SK-N-MC (cell line): Measurements from ENCODE around the gene HLA-DOA.

Experiments
- DNase-seq: peaks from one replicate; pipeline ENCODE4 v3.0.0-alpha.2; 2011; ENCODE audit warnings: low read depth, low spot score
- H3K27ac ChIP-seq: fragments of 200-600 bp; sonication (generic); 2 replicates; pipeline ENCODE4 v1.5.1; 2016; ENCODE audit warnings: mixed run types
- H3K36me3 ChIP-seq: fragments of 200-600 bp; sonication (generic); 2 replicates; pipeline ENCODE4 v1.6.1; 2017; ENCODE audit warnings: antibody characterized with exemption, low read length, mixed read lengths; ENCODE audit not compliant: insufficient read depth
- H3K4me3 ChIP-seq: fragments of 200-600 bp; sonication (generic); 2 replicates; pipeline ENCODE4 v1.5.1; 2016
- H3K9ac ChIP-seq: fragments of 200-600 bp; sonication (generic); 2 replicates; pipeline ENCODE4 v1.8.0; 2017; ENCODE audit warnings: mixed run types, mixed read lengths; ENCODE audit not compliant: insufficient read length
- H3K9me3 ChIP-seq: fragments of 200-600 bp; sonication (generic); 2 replicates; pipeline ENCODE4 v1.6.1; 2017; ENCODE audit warnings: low read depth, mild to moderate bottlenecking, antibody characterized with exemption, low read length, moderate library complexity, mixed read lengths
- EZH2 ChIP-seq: fragments of 200-600 bp; sonication (generic); IDR thresholded peaks from one replicate; pipeline ENCODE4 v1.6.1; 2017; ENCODE audit warnings: antibody characterized with exemption
- FOXP2 ChIP-seq: optimal IDR thresholded peaks from 2 replicates; pipeline ENCODE3; 2011; ENCODE audit warnings: mild to moderate bottlenecking, moderate library complexity; ENCODE audit not compliant: insufficient read depth; ENCODE audit errors: extremely low read length, control extremely low read depth
- POLR2AphosphoS5 ChIP-seq: IDR thresholded peaks from 2 replicates; pipeline ENCODE4 v1.6.1; 2012; ENCODE audit warnings: mild to moderate bottlenecking, low read depth, low read length, borderline replicate concordance

HLA-DOA gene

DNA sequence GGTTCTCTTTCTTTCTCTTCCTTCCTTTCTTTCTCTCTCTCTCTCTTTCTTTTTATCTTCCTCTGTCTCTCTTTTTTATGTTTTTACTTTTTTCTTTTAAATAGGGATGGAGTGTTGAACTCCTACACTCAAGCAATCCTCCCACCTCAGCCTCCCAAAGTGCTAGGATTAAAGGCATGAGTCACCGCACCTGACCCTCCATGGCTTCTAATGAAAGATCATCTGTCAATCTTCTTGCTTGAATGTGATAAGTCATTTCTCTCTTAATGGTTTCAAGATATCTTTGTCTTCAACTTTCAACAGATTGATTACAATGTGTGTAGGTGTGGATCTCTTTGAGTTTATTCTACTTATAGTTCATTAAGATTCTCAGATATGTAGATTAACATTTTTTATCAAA is 25.2 kb upstream of the HLA-DOA start:
- Histone ChIP-seq H3K4me3 (no peak overlapping the region), H3K27ac (no peak overlapping the region), H3K36me3 (no peaks in the 10 kb centered on the region), H3K9me3 (no peaks in the 10 kb centered on the region), H3K9ac (no peak overlapping the region)
- TF ChIP-seq POLR2AphosphoS5 (no peak), FOXP2 (no peak), EZH2 (no peak)
- DNase-seq = no peak

DNA sequence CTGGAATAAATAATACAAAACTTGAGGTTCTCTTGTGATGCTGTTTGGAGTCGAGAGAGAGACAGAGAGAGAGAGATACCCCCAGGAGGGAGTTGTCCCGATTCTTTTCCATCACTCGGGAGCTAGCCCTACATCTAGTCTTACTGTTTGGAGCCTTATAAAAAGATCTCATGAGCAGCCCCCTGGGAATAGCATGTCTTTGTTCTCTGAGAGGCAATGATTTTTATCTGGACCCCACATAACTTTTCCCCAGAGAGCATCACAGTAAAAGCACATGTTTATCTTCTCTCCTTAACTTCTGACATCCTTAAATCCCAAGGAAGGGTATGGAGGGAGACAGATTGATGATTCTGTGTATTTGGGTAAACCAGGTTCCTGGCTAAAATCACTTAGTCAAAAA is 20.9 kb upstream of the HLA-DOA start:
- no peak for DNase-seq
- H3K9me3 ChIP-seq = 0 out of 2 replicates have a peak, but pooled peaks cover 3% of the 10 kb centered on the region
- H3K36me3 ChIP-seq = no peaks in the 10 kb centered on the region
- no peak overlapping the region for H3K27ac ChIP-seq
- no peak overlapping the region for H3K4me3 ChIP-seq
- TF ChIP-seq EZH2 (no peak), POLR2AphosphoS5 (no peak), FOXP2 (no peak)
- H3K9ac ChIP-seq = no peak overlapping the region

DNA sequence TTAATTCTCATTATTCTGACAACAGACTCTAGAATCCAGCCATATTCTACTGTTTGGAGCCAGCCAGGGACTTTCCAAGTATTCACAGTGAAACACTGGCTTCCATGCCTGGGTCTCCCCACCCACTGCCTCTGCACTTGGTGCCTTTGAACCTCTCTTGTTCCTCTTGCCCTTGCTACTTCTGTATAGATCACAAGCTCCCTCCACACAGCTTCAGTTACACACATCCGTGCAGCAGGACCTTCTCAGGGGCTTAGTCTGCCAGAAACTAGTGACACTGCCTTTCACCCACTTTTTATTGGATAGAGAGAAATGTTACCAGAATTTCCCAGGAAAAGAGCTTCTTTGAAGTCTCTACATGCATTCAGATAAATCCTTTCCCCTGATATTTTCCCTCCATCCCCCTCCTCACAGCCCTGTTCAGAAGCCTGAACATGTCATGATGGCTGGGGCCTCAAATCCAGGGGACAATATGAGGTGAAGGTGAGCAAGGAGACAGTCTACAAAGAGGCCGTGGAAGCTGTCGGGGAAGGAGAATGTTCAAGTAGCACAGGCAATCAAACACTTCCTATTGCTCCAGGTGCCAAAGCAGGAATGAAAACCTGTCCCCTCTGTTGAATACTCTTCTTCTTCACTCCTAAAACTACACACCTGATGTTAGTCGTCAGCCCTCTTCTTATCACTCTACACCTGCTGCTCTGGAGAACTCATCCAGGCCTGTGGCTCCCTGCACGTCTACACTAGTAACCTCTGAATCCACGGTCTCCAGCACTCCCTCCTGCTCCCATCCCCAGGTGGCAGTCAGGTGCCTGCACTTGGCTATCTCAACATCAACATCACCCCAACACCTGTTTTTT is 20.2 kb upstream of the HLA-DOA start:
- no peak for DNase-seq
- Histone ChIP-seq H3K27ac (no peak overlapping the region), H3K36me3 (no peaks in the 10 kb centered on the region), H3K4me3 (no peak overlapping the region), H3K9me3 (0 out of 2 replicates have a peak, but pooled peaks cover 3% of the 10 kb centered on the region), H3K9ac (no peak overlapping the region)
- no peak for TF ChIP-seq POLR2AphosphoS5
- TF ChIP-seq FOXP2 = no peak
- no peak for TF ChIP-seq EZH2

DNA sequence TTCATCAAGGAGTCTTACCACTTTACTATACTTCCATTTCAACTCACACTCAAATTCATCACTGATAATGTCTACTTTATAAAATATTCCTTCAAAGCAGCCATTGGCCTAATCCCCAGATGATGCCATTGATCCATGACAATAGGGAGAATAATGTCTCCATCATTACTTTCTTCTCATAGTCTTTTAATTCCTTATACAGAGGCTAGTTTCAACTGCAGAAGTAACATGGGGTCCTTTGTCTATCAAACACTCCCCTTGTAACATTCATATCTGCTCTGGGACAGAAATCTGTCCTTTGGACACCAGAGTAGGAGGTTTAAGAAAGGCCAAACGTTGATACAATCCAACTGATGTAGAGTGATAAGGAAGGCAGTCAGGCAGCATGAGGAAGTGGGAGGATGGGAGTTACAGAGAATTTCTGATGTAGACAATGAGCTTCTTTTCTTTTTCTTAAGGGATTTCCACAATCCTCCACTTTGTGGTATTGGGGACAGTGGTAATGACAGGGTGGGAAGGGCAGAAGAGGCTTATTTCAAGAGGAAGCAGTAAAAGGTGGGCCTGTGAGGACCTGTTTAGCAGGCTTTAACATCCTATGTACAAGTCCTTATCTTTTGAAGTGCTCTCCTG is 18.9 kb upstream of the HLA-DOA start:
- Histone ChIP-seq H3K36me3 (no peaks in the 10 kb centered on the region), H3K9ac (no peak overlapping the region), H3K4me3 (no peak overlapping the region), H3K9me3 (0 out of 2 replicates have a peak, but pooled peaks cover 3% of the 10 kb centered on the region), H3K27ac (no peak overlapping the region)
- TF ChIP-seq POLR2AphosphoS5 (no peak), EZH2 (no peak), FOXP2 (no peak)
- no peak for DNase-seq

DNA sequence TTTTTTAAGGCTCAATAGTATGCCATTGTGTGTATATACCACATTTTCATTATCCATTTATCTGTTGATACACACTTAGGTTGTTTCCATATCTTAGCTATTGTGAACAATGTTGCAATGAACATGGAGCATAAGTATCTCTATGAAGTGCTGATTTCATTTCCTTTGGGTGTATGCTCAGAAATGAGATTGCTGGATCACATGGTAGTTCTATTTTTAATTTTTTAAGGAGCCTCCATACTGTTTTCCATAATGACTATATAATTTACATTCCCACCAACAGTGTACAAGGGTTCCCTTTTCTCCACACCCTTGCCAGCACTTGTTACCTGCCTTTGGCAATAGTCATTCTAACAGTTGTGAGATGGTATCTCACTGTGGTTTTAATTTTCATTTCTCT is 15.1 kb upstream of the HLA-DOA start:
- Histone ChIP-seq H3K9ac (no peak overlapping the region), H3K4me3 (no peak overlapping the region), H3K9me3 (0 out of 2 replicates have a peak, but pooled peaks cover 3% of the 10 kb centered on the region), H3K27ac (no peak overlapping the region), H3K36me3 (no peaks in the 10 kb centered on the region)
- TF ChIP-seq EZH2 = no peak
- no peak for TF ChIP-seq FOXP2
- no peak for TF ChIP-seq POLR2AphosphoS5
- no peak for DNase-seq

GRCh38 chr6:33023536-33023935 is 14.1 kb upstream of the HLA-DOA start:
- H3K9me3 ChIP-seq = 0 out of 2 replicates have a peak, but pooled peaks cover 3% of the 10 kb centered on the region
- H3K36me3 ChIP-seq = no peaks in the 10 kb centered on the region
- DNase-seq = no peak
- no peak overlapping the region for H3K4me3 ChIP-seq
- TF ChIP-seq EZH2 (no peak), POLR2AphosphoS5 (no peak), FOXP2 (no peak)
- no peak overlapping the region for H3K9ac ChIP-seq
- no peak overlapping the region for H3K27ac ChIP-seq

GRCh38 chr6:33021917-33022316 is 12.5 kb upstream of the HLA-DOA start:
- Histone ChIP-seq H3K36me3 (no peaks in the 10 kb centered on the region), H3K9me3 (0 out of 2 replicates have a peak, but pooled peaks cover 3% of the 10 kb centered on the region), H3K27ac (no peak overlapping the region), H3K9ac (no peak overlapping the region), H3K4me3 (no peak overlapping the region)
- no peak for DNase-seq
- TF ChIP-seq POLR2AphosphoS5 (no peak), EZH2 (no peak), FOXP2 (no peak)

- no peak overlapping the region for H3K9ac ChIP-seq
- H3K4me3 ChIP-seq = no peak overlapping the region
- H3K27ac ChIP-seq = no peak overlapping the region
These were observed 10.0 kb upstream of the HLA-DOA start for GRCh38 chr6:33019372-33019771.

More at GRCh38 chr6:33019372-33019771, 10.0 kb upstream of the HLA-DOA start:
- DNase-seq = no peak
- no peak for TF ChIP-seq POLR2AphosphoS5
- no peak for TF ChIP-seq EZH2
- no peak for TF ChIP-seq FOXP2
- no peaks in the 10 kb centered on the region for H3K9me3 ChIP-seq
- no peaks in the 10 kb centered on the region for H3K36me3 ChIP-seq
